Measurements from ENCODE around the gene TRIP6. TPM values are rescaled to one million over a fixed set of nuclear protein-coding genes. Genes with fewer than 3 reads are reported as not detected.

TRIP6 gene
- total and polyA plus RNA-seq, 2 experiments from 2014 or later, result 44.6 to 112 TPM

DNA sequence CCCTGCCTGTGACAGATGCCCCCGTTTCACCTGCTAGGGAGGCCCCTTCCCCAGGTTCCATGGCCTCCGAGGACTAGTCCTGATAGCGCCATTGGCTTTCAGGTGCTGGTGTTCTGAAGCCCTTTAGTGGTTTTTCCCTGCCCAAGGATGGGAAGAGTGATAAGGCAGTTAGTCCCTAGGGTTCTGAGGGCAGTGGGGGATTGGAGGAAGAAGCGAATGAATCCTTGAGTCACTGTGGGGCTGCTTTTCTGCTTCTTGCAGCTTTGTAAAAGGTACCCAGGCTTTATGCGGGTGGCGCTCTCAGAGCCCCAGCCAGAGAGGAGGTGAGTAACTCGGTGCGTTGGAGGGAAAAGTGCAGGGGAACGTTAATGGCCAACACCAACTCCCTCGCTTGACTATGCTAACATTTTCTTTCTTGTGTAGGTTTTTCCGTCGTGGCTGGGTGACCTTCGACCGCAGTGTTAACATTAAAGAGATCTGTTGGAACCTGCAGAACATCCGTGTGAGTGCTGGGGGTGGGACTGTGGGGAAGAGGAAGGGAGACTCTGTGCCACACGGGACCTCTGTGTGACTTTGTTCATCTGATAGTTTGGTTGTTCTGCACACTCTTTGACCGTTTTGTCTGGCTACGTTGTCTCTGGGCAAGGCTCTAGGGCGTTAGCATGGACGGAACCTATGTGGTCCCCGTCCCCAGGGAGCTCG lies 18.4 kb downstream of the TRIP6 start:
- no peak overlapping the region for H2AFZ ChIP-seq
- peaks cover 58% of the 10 kb centered on the region for H3F3A ChIP-seq (replicated peaks; ENCODE audit: low read depth)
- H3K36me3 ChIP-seq (ENCODE audit: insufficient read depth), result peaks cover 44% of the 10 kb centered on the region
- H3K27ac ChIP-seq (ENCODE audit: low read depth), result no peak overlapping the region
- H3K9me3 Mint-ChIP-seq, result no peaks in the 10 kb centered on the region
- H3K27ac Mint-ChIP-seq, result no peak overlapping the region
- ATAC-seq (no peak), DNase-seq (ENCODE audit: low spot score) (no peak)
- TF ChIP-seq STAT1 (IDR thresholded peaks at IDR 0.05; ENCODE audit: unreplicated experiment), result no peak
- TF ChIP-seq EZH2 (IDR thresholded peaks at IDR 0.05; ENCODE audit: low read depth, unreplicated experiment), result no peak
- no peak for TF ChIP-seq POLR2AphosphoS5 (IDR thresholded peaks at IDR 0.05; ENCODE audit: low read depth)
- TF ChIP-seq, protein P1, sequence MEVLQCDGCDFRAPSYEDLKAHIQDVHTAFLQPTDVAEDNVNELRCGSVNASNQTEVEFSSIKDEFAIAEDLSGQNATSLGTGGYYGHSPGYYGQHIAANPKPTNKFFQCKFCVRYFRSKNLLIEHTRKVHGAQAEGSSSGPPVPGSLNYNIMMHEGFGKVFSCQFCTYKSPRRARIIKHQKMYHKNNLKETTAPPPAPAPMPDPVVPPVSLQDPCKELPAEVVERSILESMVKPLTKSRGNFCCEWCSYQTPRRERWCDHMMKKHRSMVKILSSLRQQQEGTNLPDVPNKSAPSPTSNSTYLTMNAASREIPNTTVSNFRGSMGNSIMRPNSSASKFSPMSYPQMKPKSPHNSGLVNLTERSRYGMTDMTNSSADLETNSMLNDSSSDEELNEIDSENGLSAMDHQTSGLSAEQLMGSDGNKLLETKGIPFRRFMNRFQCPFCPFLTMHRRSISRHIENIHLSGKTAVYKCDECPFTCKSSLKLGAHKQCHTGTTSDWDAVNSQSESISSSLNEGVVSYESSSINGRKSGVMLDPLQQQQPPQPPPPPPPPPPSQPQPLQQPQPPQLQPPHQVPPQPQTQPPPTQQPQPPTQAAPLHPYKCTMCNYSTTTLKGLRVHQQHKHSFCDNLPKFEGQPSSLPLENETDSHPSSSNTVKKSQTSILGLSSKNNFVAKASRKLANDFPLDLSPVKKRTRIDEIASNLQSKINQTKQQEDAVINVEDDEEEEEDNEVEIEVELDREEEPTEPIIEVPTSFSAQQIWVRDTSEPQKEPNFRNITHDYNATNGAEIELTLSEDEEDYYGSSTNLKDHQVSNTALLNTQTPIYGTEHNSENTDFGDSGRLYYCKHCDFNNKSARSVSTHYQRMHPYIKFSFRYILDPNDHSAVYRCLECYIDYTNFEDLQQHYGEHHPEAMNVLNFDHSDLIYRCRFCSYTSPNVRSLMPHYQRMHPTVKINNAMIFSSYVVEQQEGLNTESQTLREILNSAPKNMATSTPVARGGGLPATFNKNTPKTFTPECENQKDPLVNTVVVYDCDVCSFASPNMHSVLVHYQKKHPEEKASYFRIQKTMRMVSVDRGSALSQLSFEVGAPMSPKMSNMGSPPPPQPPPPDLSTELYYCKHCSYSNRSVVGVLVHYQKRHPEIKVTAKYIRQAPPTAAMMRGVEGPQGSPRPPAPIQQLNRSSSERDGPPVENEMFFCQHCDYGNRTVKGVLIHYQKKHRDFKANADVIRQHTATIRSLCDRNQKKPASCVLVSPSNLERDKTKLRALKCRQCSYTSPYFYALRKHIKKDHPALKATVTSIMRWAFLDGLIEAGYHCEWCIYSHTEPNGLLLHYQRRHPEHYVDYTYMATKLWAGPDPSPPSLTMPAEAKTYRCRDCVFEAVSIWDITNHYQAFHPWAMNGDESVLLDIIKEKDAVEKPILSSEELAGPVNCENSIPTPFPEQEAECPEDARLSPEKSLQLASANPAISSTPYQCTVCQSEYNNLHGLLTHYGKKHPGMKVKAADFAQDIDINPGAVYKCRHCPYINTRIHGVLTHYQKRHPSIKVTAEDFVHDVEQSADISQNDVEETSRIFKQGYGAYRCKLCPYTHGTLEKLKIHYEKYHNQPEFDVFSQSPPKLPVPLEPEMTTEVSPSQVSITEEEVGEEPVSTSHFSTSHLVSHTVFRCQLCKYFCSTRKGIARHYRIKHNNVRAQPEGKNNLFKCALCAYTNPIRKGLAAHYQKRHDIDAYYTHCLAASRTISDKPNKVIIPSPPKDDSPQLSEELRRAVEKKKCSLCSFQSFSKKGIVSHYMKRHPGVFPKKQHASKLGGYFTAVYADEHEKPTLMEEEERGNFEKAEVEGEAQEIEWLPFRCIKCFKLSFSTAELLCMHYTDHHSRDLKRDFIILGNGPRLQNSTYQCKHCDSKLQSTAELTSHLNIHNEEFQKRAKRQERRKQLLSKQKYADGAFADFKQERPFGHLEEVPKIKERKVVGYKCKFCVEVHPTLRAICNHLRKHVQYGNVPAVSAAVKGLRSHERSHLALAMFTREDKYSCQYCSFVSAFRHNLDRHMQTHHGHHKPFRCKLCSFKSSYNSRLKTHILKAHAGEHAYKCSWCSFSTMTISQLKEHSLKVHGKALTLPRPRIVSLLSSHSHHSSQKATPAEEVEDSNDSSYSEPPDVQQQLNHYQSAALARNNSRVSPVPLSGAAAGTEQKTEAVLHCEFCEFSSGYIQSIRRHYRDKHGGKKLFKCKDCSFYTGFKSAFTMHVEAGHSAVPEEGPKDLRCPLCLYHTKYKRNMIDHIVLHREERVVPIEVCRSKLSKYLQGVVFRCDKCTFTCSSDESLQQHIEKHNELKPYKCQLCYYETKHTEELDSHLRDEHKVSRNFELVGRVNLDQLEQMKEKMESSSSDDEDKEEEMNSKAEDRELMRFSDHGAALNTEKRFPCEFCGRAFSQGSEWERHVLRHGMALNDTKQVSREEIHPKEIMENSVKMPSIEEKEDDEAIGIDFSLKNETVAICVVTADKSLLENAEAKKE (CRISPR knock-in tag; IDR thresholded peaks at IDR 0.05), result no peak
- no peak for TF ChIP-seq ZNF331 (CRISPR knock-in tag; IDR thresholded peaks at IDR 0.05; ENCODE audit: low read depth)
- no peak for TF ChIP-seq ZNF114 (CRISPR knock-in tag; IDR thresholded peaks at IDR 0.05)
- no peak for TF ChIP-seq JUNB (IDR thresholded peaks at IDR 0.05; ENCODE audit: unreplicated experiment)
- peaks cover 82% of the 10 kb centered on the region for H3K36me3 Mint-ChIP-seq (ENCODE audit: low read depth)
- no peak overlapping the region; the same call in 2 of the 3 replicates for H3K4me3 Mint-ChIP-seq
- no peak overlapping the region for H3K4me2 ChIP-seq
- H3K4me1 Mint-ChIP-seq, result peaks cover 37% of the 10 kb centered on the region
- H3K79me2 ChIP-seq (replicated peaks; ENCODE audit: insufficient read depth), result peaks cover 40% of the 10 kb centered on the region
- H4K20me1 ChIP-seq (replicated peaks; ENCODE audit: insufficient read depth), result peaks cover 27% of the 10 kb centered on the region
- H3K9me2 ChIP-seq (ENCODE audit: insufficient read depth), result no peaks in the 10 kb centered on the region
- no peaks in the 10 kb centered on the region for H3K27me3 ChIP-seq (ENCODE audit: insufficient read depth)
- H3K27me3 Mint-ChIP-seq (ENCODE audit: insufficient read depth, low read depth, poor library complexity), result peaks cover 18% of the 10 kb centered on the region
- peaks cover 10% of the 10 kb centered on the region for H3K4me1 ChIP-seq (ENCODE audit: insufficient read depth)
- H3K4me3 ChIP-seq, result no peak overlapping the region

All from GM23338 (cell line).